GM21360 (cell line): ENCODE results near the gene PRKCH.
A peak's percentile ranks its signal among the peaks of the same experiment; 100 is the strongest.

Source experiments
- ATAC-seq: cut with Tn5 transposase; IDR thresholded peaks from one replicate; pipeline ENCODE4 v1.9.1; 2021; ENCODE audit warnings: mild to moderate bottlenecking, moderate library complexity; ENCODE audit not compliant: unreplicated experiment

Gene PRKCH

DNA sequence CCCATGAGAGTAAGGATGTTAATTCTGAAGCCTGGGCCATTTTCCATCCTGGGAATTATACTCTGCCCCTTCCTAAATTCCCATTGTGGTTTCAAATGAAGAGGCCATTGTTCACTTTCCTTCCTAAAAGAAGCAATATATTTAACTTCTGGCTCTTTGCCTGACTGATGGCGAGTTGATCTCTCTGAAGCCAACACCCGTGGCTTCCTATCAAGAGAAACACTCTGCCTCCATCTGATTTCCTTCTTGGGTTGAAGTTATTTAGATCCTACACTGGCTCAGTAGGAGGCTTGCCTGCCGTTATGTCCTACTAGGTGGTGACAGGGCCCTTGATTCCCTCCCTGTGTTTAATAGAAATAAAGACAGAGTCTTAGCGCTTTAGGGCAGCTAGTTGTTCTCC is 97.4 kb downstream of the PRKCH start:
- ATAC-seq: no peak

DNA sequence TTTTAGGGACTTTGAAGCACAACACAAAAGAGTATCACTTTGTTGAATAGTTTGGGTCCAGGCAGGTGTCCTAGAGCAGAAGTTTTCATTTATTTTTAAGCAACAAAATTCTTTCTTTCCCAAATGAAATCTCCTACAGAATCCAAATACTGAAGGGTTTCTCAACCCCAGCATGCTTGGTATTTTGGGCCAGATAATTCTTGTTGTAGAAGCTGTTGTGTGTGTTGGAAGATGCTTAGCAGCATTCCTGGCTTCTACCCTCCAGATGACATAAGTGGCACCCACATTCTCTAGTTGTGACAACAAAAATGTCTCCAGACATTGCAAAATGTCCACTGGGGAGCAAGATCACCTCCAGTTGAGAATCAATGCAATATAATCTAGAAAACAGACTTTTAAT is 97.8 kb downstream of the PRKCH start:
- no peak for ATAC-seq

DNA sequence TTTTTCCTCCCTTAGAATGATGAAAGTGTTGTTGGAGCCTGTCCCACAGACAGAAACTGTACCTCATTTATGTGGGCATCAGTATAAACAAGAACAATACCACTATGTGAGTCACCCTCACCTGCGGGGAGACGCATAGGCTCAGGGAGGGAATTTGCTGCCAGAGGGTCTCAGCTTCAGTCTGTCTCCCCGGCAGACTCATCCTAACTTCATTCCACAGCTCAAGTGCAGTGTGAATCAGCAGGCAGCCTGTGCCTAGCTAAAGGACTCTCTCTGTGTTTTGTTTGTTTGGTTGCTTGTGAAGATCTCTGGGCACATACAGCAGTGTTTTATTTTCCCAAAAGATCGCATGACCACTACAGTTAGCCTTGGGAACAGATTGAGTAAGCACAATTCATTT is 98.9 kb downstream of the PRKCH start:
- ATAC-seq: no peak

DNA sequence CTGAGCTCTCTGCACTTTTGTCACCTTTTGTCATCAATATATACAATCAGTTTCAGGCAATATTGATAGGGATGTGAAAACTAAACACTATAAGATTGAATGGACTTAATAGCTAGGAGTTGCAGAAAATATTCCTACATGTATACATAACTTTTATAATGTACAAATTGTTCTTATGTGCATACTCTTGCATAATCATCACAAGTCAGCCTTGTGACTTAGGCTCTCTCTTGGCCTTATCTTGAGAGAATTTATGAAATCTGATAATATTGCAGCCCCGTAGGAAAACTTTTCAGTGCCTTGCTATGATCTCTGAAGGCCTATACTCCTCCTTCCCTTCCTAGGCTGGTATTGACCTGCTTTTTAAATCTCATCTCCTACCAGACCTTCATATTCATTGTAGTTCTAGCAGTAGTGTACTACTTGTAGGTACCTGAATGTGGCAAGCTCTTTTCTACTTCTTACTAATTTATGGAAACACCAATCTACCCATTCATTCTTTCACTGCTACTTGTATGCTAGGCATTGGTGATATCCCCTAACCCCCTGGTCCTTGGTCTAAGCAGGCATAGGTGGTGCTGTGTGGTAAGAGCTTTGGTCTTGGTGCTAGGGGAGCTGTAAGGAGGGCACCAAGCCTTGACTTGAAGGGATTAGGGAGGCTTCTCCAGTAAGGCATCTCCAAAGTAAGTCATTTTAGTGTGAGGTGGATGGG is 100.0 kb downstream of the PRKCH start:
- ATAC-seq: no peak

DNA sequence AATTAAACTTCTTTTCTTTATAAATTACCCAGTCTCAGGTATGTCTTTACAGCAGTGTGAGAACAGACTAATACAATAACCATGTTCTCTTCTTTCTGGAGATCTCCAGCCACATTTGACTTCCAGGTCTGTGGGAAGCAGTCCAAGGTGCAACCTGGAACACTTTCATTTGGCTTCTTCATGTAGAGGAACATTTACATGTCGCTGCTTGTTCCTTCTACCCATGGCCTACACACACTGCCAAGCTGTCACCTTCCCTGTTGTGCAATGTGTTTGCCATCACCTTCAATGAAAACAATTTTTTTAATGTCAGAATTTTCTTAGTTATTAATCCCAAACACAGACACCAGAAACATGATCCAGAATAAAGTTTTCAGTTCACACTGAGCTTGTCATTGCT is 104.7 kb downstream of the PRKCH start:
- ATAC-seq: no peak

DNA sequence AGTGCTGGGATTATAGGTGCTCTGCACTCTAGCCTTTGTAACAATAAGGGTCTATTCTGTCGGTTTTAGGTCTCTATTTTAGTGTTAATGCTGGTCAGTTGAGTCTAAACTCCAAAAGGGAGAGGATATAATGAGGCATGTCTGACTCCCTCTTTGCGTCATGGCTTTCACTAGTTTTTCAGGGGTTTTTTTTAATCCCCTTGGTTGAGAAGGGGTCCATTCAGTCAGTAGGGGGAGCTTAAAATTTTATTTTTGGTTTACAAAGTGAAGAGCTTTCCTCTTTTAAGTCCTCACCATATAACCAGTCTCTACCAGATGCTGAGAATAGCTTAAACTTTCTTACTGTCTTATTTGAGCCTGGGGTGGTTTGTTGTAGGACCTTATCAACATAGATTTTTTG is 106.9 kb downstream of the PRKCH start:
- ATAC-seq: no peak

DNA sequence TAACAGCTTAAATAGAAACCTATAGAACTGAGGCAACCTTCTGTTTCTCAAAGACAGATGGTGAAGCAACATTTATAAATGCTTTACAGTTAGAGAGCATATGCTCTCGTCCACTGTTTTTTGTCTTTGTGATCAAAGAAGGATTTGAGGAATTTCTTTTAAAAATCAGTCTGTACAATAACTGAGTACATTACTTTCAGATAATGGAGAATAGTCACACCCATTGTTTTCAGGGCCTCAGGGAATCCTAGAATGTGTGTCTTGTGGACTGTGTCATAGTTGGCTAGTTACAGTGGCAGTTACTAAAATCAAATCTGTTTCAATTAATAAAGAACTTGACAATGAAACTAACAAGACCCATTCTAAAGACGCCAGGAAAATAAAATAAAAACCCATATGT is 107.9 kb downstream of the PRKCH start:
- no peak for ATAC-seq

DNA sequence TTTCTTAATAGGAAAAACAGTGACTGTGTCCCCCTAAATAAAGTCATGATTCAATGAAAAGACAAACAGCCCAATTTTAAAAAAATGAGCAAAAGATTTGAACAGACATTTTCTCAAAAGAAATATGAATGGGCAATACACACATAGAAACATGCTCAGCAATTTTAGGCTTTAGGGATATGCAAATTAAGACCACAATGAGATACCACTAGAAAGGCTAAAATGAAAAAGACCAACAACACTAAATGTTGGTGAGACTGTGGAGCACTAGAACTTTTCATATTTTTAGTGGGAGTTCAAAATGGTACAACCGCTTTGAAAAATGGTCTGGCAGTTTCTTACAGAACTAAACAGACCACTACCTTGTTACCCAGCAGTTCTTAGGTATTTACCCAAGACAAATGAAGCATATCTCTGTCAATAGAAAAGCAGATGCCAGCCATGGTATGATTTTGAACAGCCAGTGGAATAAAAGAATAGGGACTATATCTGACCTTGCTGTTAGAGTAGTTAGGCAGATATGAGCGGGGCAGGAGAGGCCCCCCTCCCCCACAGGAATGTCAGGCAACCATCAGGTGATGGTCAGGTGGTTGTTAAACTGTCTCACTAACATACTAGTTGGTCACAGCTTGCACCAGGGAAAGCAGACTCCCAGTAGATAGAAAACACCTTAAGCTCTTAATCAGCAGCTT is 108.8 kb downstream of the PRKCH start:
- ATAC-seq: no peak

DNA sequence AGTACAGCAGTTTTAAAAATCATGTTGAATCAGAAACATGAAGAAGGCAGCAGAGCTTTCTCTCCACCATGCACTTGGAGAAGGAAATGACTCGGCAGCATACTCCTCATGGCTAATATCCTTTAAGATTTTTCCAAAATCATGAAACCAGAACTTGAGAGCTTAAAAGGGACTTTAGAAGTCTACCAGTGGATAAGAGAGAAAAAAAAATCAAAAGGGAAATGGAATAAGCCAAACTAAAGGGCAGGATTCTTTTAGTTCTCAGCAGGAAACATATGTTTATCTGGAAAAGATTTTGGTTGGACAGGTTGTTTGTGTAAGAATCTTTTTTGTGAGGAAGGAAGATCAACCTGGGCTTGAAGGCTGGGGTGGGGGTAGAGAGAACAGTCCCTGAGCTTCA is 111.8 kb downstream of the PRKCH start:
- ATAC-seq: no peak

DNA sequence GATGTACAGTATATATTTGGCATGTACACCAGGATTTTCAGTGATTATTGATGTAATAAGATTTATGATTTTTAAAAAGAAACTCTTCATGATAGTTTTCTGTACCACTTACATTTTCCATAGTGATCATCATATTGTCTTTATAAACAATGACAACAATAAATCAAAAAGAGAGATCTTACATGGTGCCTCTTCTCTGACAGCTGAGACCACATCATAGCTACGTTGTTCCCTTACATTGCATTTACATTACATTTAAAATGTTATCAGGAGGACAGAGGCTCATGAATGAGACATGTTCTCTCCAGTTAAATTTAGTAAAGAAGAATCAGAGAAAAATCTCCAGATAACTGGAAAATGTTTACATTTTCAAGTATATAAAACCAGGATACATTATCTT is 112.4 kb downstream of the PRKCH start:
- no peak for ATAC-seq

DNA sequence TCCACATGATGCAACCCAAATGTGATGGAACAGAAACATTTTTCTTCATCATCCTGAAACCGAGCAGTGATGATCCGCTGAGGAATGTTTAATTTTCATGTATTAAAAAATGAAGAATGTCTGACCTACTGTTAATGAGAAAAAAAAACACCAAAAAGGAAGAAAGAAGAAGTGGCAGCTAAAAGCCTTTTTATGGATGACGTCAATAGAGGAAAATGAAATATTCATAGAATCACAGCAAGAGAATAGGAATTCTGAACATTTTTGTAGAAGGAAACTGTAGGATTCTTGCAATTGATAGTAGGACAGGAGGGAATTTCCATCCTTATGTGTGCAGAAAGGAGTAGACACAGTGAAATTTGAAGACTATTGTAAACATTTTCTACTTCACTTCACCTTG is 112.9 kb downstream of the PRKCH start:
- ATAC-seq: no peak

DNA sequence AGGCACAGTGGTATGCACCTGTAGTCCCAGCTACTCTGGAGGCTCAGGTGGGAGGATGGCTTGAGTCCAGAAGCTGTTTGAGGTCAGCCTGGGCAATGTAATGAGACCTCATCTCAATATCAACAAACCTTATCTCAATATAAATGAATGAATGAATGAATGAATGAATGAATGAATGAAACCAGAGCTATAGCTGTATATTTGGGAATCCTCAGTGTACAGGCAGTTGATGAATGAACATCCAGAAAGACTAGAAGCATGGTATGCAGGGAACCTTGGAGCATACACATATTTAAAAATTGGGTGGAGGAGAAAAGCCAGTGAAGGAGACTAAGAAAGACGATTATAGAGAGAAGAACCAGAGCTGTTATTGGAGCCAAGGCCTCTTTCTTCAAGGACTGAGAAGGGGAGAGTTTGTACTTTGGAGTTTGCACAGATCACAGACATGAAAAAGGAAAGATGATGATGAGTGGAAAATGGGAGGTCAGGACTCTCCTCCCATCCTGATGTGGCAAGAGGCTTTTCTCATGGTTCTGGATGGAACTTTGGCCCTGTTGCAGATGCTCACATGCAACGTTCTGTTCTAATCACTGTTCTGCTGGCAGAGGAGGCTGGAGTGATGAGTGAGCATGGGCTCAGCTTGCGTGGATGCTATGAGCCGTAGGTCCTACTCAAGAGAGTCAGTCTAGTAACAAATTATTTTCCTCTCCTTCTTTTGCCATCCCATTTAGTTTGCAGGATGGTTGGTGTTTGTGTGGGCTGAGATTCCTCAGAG is 114.4 kb downstream of the PRKCH start:
- no peak for ATAC-seq

DNA sequence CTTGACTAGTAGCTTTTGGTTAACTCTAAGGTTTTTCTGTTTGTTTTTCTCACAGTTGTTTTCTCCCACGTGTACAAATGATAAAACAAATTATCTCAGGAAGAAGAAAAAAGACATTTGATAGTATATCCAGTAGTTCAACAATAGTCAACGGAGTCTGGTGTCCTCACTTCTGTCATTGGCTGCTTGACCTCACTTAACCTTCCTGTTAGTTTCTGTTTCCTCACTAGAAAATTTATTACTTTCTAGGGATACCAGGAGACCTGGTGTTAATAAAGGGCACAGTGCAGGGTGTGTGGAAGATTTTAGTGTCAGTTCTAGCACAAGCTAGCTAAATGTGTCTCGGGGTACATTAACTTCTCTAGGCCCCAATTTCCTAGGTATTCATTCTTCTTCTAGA is 116.0 kb downstream of the PRKCH start:
- ATAC-seq: no peak

DNA sequence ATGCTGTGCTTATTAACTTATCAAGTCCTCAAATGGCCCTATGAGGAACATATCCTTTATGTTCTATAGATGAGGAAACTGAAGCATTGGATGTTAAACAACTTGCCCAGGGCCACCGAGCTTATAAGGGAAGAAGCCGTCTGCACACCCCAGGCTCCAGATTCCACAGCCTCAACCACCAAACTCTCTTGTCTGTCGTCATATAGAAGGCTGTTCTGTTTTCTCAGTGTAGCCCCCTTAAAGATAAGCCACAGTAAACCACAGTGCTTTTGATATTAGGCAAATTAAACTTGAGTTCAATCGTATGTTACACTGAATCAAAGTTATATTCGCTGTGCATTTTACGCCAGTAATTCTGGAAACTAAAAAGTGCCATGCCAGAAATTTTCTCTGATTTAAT is 116.7 kb downstream of the PRKCH start:
- no peak for ATAC-seq

DNA sequence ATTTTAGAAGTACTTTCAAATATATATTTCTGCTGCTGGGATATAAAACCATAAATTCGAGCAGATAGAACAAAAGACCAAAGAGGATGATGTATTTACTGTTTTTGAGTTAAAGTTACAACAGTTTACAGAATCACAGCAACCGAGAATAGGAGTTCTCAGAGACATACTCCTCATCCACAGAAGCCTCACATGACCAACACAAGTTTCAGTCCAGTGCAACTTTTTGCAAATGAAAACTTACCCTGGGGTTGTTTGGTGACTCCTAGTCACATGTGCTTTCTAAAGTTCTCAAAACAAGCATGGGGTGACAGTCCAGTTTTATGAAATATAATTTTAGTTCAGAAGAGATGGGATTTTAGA is 117.1 kb downstream of the PRKCH start:
- ATAC-seq: peak; percentile 50

DNA sequence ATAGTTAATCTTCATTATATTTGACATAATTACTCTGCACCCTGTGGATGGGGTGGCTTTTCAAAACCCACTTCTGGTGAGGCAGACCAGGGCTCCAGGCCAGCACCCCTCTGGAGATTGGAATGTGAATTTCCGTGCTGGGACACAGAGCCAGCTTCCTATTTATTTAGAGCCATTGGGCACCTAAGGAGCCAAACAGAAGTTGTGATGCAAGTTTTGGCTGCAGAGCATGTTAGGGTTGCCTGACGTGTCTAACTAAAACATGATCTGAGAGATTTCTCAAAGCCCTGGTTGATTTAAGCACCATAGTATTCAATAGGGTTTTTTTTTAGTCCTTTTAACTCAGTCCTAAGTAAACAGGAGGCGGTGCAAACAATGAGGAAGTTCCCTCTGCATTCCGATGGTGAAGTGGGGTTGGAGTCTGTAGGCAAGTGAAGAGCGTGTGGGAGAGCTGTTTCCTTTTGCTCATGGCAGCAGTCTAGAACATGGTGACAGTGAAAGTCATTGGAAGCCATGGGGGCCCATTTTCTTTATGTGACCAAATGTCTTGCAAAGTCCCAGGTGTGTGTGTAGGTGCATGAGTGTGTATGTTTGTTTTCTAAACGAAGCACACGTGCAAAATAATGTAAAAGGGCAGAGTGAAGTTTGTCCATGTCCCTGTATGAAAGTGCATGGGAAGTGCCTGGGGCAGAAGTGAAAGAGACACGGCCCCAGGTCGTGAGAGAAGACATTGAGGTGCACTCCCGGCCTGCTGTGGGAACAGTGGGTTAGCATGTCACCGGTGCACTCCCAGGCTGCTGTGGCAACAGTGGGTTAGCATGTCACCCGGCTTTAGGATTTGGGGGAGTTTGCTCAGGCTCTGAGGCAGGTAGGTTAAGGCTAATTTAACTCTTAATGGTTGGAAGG is 117.7 kb downstream of the PRKCH start:
- peak; percentile 55 for ATAC-seq

DNA sequence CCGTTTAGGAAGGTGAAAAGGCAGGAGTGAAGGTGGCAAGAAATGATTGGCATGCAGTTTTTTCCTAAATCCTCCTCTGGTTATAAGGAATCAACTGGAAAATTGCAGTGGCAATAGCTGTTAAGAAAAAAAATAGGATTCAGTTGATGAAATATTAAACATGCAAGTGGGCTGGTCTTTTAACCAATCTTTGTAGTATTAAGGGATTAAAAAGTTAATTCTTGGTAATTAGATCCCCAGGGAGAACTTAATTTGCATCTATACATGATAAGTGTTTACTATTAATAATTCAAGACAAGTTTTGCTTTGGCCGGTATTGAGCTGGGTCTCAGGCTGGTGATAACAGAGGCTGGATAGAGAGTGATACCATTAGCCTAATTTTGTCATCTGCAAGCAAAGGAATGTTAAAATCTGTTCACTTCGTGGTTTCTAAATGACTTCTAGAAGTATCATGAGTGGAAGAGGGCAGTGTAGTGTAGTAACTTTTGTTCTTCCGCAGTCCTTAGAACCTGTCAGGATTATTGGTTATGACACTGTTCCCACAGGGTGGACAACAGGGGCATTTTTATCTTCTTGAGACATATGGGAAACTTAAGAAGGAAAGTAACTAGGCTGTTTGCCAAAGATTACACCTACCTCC is 118.5 kb downstream of the PRKCH start:
- no peak for ATAC-seq

DNA sequence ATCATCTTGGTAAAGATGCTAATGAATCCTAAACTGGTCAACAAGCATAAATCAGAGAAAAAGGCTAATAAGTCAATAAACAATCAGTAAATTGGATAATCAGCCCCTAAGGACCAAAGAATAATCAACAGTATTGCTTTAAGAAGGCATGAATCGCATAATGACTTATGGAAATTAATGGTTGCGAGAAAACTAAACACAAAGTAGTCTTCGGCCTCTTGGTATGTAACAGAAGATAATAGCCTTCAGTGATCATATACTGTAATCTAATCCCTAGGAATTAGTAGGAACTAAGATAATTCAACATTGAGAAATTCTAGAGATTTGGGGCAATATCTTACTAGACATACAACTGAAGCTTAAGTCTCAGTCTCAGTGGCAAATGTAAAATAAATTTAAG is 122.1 kb downstream of the PRKCH start:
- ATAC-seq: no peak

DNA sequence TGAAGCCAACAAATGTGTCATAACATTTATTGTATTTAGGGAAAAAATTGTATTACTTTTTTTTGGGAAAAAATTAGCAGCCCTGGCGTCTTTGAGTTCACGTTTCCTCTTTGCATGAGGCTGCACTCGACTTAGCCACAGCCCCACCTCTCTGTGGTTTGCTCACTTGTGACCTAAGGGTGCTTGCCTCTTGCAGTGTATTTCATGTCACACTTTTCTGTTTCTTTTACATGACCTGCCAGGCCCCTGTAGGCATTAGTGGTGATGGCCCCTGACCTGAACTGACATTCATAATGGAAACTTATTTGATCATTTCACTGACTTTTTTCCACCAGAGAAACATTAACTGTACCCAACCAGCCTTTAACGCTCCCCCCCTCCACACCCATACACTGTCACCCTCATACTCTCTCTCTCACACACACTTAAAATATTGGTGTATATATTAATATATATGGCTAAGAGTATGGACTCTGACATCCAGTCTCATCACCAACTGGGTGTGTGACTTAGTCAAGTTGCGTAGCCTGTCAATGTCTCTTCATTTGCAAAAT is 122.9 kb downstream of the PRKCH start:
- peak; percentile 80 for ATAC-seq

DNA sequence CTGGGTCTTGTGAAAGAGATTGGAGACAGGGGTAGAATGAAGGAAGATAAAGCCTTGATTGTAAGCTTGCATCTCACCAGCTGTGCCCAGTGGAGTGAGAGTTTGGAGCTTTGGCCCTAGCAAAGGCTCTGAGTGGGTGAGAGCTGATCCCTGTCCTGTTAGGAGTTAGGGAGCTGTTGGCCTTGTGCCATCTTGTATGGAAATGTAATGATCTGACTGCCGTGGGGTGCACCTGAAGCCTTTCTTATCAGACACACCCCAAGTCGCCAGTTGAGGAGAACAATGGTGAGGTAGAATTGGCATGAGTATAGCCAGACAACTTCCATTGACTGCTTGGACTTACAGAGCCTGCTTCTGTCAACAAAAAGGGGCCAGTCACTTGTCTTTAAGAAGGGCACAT is 130.1 kb downstream of the PRKCH start:
- no peak for ATAC-seq
